Neural progenitor cell (in vitro differentiated cells): Measurements from ENCODE around the gene BICD1.

Experiments
- EZH2 ChIP-seq: fragments of 200-600 bp; sonication (generic); IDR thresholded peaks from 2 replicates; pipeline ENCODE4 v1.6.1; 2017; ENCODE audit warnings: antibody characterized with exemption, mild to moderate bottlenecking, moderate library complexity
- EZH2phosphoT487 ChIP-seq: fragments of 200-600 bp; sonication (generic); IDR thresholded peaks from 2 replicates; pipeline ENCODE4 v1.6.1; 2017; ENCODE audit warnings: antibody characterized with exemption
- TF ChIP-seq, protein P1 (sequence below): fragments of 200-600 bp; sonication (generic); IDR thresholded peaks from 2 replicates; pipeline ENCODE4 v1.5.1; 2017; ENCODE audit warnings: antibody characterized with exemption, mild to moderate bottlenecking

DNA sequence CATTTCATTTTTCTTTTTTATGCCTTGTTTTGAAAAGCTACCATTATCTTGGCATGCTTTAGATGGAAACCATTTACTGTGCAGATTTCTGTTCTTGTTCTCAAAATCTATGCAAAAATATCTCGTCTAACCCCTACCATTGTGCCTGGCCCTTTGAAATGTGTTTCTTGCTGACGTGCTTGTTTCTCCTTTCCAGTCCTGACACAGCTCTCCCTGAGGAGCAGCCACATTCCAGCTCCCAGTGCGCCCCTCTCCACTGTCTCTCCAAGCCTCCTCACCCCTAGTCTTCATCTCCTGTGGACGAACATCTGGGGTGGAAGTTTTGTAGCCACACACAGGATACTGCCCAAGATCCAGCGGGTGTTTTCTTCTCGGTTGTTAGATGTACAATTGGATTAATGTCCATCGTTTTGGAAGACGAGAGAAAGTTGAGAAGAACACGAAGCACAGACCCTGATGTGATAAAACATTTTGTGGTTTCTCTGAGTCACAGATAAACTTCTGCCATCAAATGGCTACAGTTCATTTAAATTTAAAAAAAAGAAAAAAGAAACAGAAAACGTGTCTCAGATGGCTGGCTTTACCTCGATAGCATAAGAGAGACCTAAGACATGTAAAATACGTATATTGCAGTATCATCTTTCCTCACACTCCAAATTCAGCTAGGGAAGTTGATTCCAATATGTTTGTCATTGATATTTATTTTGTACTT lies 270.9 kb downstream of the BICD1 start:
- TF ChIP-seq EZH2phosphoT487 (no peak), EZH2 (no peak)
- TF ChIP-seq, protein P1, sequence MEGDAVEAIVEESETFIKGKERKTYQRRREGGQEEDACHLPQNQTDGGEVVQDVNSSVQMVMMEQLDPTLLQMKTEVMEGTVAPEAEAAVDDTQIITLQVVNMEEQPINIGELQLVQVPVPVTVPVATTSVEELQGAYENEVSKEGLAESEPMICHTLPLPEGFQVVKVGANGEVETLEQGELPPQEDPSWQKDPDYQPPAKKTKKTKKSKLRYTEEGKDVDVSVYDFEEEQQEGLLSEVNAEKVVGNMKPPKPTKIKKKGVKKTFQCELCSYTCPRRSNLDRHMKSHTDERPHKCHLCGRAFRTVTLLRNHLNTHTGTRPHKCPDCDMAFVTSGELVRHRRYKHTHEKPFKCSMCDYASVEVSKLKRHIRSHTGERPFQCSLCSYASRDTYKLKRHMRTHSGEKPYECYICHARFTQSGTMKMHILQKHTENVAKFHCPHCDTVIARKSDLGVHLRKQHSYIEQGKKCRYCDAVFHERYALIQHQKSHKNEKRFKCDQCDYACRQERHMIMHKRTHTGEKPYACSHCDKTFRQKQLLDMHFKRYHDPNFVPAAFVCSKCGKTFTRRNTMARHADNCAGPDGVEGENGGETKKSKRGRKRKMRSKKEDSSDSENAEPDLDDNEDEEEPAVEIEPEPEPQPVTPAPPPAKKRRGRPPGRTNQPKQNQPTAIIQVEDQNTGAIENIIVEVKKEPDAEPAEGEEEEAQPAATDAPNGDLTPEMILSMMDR = no peak
